ENCODE results near the gene KCNQ1.

- no peak for TF ChIP-seq CTCF (IDR thresholded peaks at IDR 0.05; ENCODE audit: low read length)
- TF ChIP-seq EZH2 (IDR thresholded peaks at IDR 0.05; ENCODE audit: borderline replicate concordance, low read length), result no peak
Observed at GRCh38 chr11:2655834-2656622, 211.2 kb downstream of the KCNQ1 start.
